K562 (cell line): ENCODE measurements around the gene LCNL1. TPM values are rescaled to one million over a fixed set of nuclear protein-coding genes. Genes with fewer than 3 reads are reported as not detected.
A peak's percentile ranks its signal among the peaks of the same experiment; 100 is the strongest.

ENCODE experiments used
- ATAC-seq: fragments of 200-7000 bp; cut with Tn5 transposase; 3 replicates; pipeline ENCODE4 v1.9.1; 2020; ENCODE audit warnings: moderate library complexity
- BruUV-seq: library from RNA; stranded (reverse); fragments of 400-500 nt; replicated peaks from 2 replicates; lab custom pipeline; 2021; lab: Mats Ljungman, UMichigan
- CTCF ChIA-PET: fragments of 300-600 bp; formaldehyde crosslinking; extraction: SDS; loops from one replicate; lab custom pipeline; 2021; ENCODE audit warnings: low intra/inter-chr PET ratio; lab: Yijun Ruan, JAX
- POLR2A ChIA-PET: fragments of 300-600, 350-650 bp; sonication (Branson Sonifier 250); formaldehyde crosslinking; extraction: SDS; loops from one replicate; lab custom pipeline; 2021; ENCODE audit warnings: antibody characterized with exemption, inconsistent platforms; lab: Yijun Ruan, JAX
- DNase-seq, 4 experiments: peaks; one replicate each; pipeline versions ENCODE4 v3.0.0 to v3.0.0-alpha.2; 2011 to 2018; ENCODE audit warnings: low spot score in 3 of 4, mixed read lengths in 3 of 4; ENCODE audit errors: extremely low read depth in 1 of 4
- FAIRE-seq: peaks from 2 replicates; lab custom pipeline; 2011; peaks lifted over from hg19 to GRCh38; lab: Jason Lieb, UNC
- H2AFZ ChIP-seq: 2 replicates; pipeline ENCODE4 v1.6.0; 2011; ENCODE audit warnings: low read depth, low read length, control low read depth, inconsistent platforms
- H3K27ac ChIP-seq: fragments of 200-600 bp; 3 replicates; pipeline ENCODE4 v1.8.0; 2011; ENCODE audit warnings: low read depth, mild to moderate bottlenecking, control low read depth, inconsistent platforms, low read length, moderate library complexity, mixed read lengths; ENCODE audit errors: extremely low read depth
- H3K27me3 ChIP-seq, 2 experiments: fragments of 300-600 bp in 1 of 2; 2 replicates in 1 of 2; 3 replicates in 1 of 2; pipeline versions ENCODE4 v1.6.0 to v1.8.0; 2011; ENCODE audit warnings: inconsistent platforms in 2 of 2, low read length in 2 of 2, mild to moderate bottlenecking in 1 of 2, mixed read lengths in 1 of 2, moderate library complexity in 1 of 2; ENCODE audit not compliant: control insufficient read depth in 2 of 2, insufficient read depth in 2 of 2
- H3K36me3 ChIP-seq: fragments of 300-600 bp; 3 replicates; pipeline ENCODE4 v1.8.0; 2011; ENCODE audit warnings: mild to moderate bottlenecking, low read length, inconsistent platforms; ENCODE audit not compliant: control insufficient read depth, insufficient read depth
- H3K4me1 ChIP-seq, 2 experiments: fragments of 200-600 bp in 1 of 2; replicated peaks in 1 of 2; 2 replicates in 1 of 2; 3 replicates in 1 of 2; pipeline versions ENCODE4 v1.5.1 to v1.8.0; 2011; ENCODE audit warnings: inconsistent platforms in 2 of 2, low read length in 2 of 2, mild to moderate bottlenecking in 1 of 2, mixed read lengths in 1 of 2, moderate library complexity in 1 of 2; ENCODE audit not compliant: control insufficient read depth in 2 of 2, insufficient read depth in 2 of 2
- H3K4me2 ChIP-seq: 2 replicates; pipeline ENCODE4 v1.6.1; 2011; ENCODE audit warnings: low read length, control low read depth, inconsistent platforms, mixed read lengths; ENCODE audit not compliant: insufficient read depth
- H3K4me3 ChIP-seq: fragments of 200-600 bp; sonication (generic), shearing (Covaris generic); 2 replicates; pipeline ENCODE4 v1.5.1; 2016; ENCODE audit warnings: control low read depth, inconsistent platforms
- H3K79me2 ChIP-seq: fragments of 200-600 bp; 3 replicates; pipeline ENCODE4 v1.8.0; 2011; ENCODE audit warnings: low read length, inconsistent platforms; ENCODE audit not compliant: control insufficient read depth, insufficient read depth
- H3K9ac ChIP-seq, 2 experiments: 2 replicates each; pipeline versions ENCODE4 v1.6.0 to v1.6.1; 2011; ENCODE audit warnings: low read depth in 2 of 2, low read length in 2 of 2, control low read depth in 1 of 2, inconsistent platforms in 1 of 2, mild to moderate bottlenecking in 1 of 2, mixed read lengths in 1 of 2; ENCODE audit not compliant: insufficient read depth in 1 of 2
- H3K9me1 ChIP-seq: one replicate; pipeline ENCODE4 v1.6.0; 2011; ENCODE audit warnings: inconsistent platforms, mild to moderate bottlenecking, low read length, moderate library complexity; ENCODE audit not compliant: control insufficient read depth, insufficient read depth
- H3K9me3 ChIP-seq: replicated peaks from 2 replicates; pipeline ENCODE4 v1.5.1; 2011; ENCODE audit warnings: low read depth, low read length, inconsistent platforms; ENCODE audit not compliant: control insufficient read depth, insufficient read depth
- H4K20me1 ChIP-seq: replicated peaks from 2 replicates; pipeline ENCODE4 v1.6.1; 2011; ENCODE audit warnings: low read length, inconsistent platforms, mixed read lengths; ENCODE audit not compliant: control insufficient read depth, insufficient read depth
- FOXP1 ChIP-seq: sonication (generic); formaldehyde crosslinking; IDR thresholded peaks from 2 replicates; pipeline ENCODE4 v1.8.0; 2022; ENCODE audit warnings: mild to moderate bottlenecking, missing genetic modification reagents
- MCM5 ChIP-seq: fragments of 450-650 bp; IDR thresholded peaks from 2 replicates; pipeline ENCODE4 v1.6.1; 2016; ENCODE audit warnings: low read depth
- NFIC ChIP-seq: fragments of 450-650 bp; IDR thresholded peaks from 2 replicates; pipeline ENCODE4 v1.6.1; 2017; ENCODE audit warnings: mild to moderate bottlenecking, inconsistent platforms
- NR2C1 ChIP-seq, 2 experiments: fragments of 450-650 bp; IDR thresholded peaks; 2 replicates each; pipeline ENCODE4 v1.6.1; 2017; ENCODE audit warnings: mild to moderate bottlenecking in 2 of 2, antibody characterized with exemption in 1 of 2, inconsistent platforms in 1 of 2, missing compliant biosample characterization in 1 of 2, missing genetic modification characterization in 1 of 2
- POLR2G ChIP-seq: fragments of 200-400 bp; formaldehyde crosslinking; IDR thresholded peaks from 2 replicates; pipeline ENCODE4 v1.6.1; 2017; ENCODE audit warnings: low read depth, mild to moderate bottlenecking, antibody characterized with exemption, low read length, moderate library complexity
- SAFB ChIP-seq: fragments of 200-400 bp; formaldehyde crosslinking; IDR thresholded peaks from 2 replicates; pipeline ENCODE4 v1.6.1; 2017; ENCODE audit warnings: low read depth, low read length, borderline replicate concordance
- ZNF165 ChIP-seq: fragments of 250-450 bp; sonication (Bioruptor Pico); IDR thresholded peaks from 2 replicates; pipeline ENCODE4 v1.4.0; 2020; ENCODE audit warnings: borderline replicate concordance
- WGBS: fragments of 100-300 bp; shearing (Covaris generic); methylation state at CpG from one replicate; pipeline ENCODE4 v1.1.6; 2016; ENCODE audit warnings: low coverage, mixed read lengths; ENCODE audit not compliant: insufficient coverage; ENCODE audit errors: missing lambda C conversion rate; 5-methylcytosine and 5-hydroxymethylcytosine counted together
- in situ Hi-C: fragments of 300-500 bp; cut with MboI; formaldehyde crosslinking; loops from 4 replicates; pipeline ENCODE4 v1.15.0; 2018; ENCODE audit warnings: inconsistent platforms, mixed read lengths
- intact Hi-C: fragments of 100-400 bp; cut with micrococcal nuclease; formaldehyde crosslinking; loops from 2 replicates; pipeline ENCODE4 v1.14.2; 2022
- polyA plus RNA-seq, 8 experiments: library from polyadenylated mRNA; depleted of rRNA in 4 of 8; stranded (reverse) in 5 of 8; unstranded in 3 of 8; fragments of >200 nt; fragmentation: Nextera tagmentation in 2 of 8; fragmentation: Illumina TruSeq in 1 of 8; extraction: Ambion mirVana in 2 of 8; extraction: Trizol in 1 of 8; gene quantifications; 2 replicates each; pipeline versions ENCODE4 v1.2.1 to v1.2.3, GENCODE V29; 2011 to 2014; ENCODE audit warnings: inconsistent platforms in 1 of 8, missing spikeins in 1 of 8
- total RNA-seq, 7 experiments: library from RNA; depleted of rRNA in 6 of 7; stranded (reverse); fragments of >200 nt in 6 of 7; fragmentation: Illumina TruSeq in 2 of 7; extraction: Trizol in 2 of 7; gene quantifications; 2 replicates each; pipeline versions ENCODE4 v1.2.1 to v1.2.3, GENCODE V29; 2011 to 2021; ENCODE audit warnings: low replicate concordance in 1 of 7
- TF ChIP-seq, protein P1 (sequence below): fragments of 250-450 bp; sonication (Bioruptor Pico); IDR thresholded peaks from 2 replicates; pipeline ENCODE4 v1.5.0; 2020; ENCODE audit warnings: mild to moderate bottlenecking
- TF ChIP-seq, protein P2 (sequence below): fragments of 250-450 bp; sonication (Bioruptor Pico); IDR thresholded peaks from 2 replicates; pipeline ENCODE4 v1.9.0; 2021; ENCODE audit warnings: mild to moderate bottlenecking, inconsistent platforms
- TF ChIP-seq, protein P3 (sequence below): fragments of 450-650 bp; formaldehyde crosslinking; IDR thresholded peaks from 2 replicates; pipeline ENCODE4 v1.4.0; 2020; ENCODE audit warnings: mild to moderate bottlenecking, moderate library complexity

Gene LCNL1
- total and polyA plus RNA-seq, 9 of the 15 experiments (the other 6 are each of a cell fraction or from before 2014, with no cell fraction given), result 0.04 to 0.16 (median 0.04) TPM; not detected in 4

DNA sequence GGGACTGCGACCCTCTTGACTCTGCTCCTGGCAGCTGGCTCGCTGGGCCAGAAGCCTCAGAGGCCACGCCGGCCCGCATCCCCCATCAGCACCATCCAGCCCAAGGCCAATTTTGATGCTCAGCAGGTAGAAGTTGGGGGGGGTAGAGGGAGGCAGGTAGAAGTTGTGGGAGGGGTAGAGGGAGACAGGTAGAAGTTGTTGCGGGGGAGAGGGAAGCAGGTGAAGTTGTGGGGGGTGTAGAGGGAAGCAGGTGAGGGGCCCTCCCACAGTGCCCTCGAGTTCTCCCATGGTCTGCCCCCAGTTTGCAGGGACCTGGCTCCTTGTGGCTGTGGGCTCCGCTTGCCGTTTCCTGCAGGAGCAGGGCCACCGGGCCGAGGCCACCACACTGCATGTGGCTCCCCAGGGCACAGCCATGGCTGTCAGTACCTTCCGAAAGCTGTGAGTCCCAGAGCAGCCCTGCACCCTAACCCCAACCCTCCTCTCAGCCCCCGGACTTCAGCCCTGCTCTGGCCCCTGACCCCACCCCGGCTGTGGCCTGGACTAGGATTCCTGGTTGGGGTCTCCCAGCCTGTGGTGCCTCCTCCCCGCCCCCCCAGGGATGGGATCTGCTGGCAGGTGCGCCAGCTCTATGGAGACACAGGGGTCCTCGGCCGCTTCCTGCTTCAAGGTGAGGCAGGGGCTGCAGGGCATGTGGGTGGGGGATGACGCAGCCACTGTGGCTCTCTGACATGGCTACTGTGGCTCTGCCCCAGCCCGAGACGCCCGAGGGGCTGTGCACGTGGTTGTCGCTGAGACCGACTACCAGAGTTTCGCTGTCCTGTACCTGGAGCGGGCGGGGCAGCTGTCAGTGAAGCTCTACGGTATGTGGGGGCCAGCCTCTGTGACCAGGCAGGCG, 37.2 kb upstream of the LCNL1 start (continued):
- TF ChIP-seq, protein P1, sequence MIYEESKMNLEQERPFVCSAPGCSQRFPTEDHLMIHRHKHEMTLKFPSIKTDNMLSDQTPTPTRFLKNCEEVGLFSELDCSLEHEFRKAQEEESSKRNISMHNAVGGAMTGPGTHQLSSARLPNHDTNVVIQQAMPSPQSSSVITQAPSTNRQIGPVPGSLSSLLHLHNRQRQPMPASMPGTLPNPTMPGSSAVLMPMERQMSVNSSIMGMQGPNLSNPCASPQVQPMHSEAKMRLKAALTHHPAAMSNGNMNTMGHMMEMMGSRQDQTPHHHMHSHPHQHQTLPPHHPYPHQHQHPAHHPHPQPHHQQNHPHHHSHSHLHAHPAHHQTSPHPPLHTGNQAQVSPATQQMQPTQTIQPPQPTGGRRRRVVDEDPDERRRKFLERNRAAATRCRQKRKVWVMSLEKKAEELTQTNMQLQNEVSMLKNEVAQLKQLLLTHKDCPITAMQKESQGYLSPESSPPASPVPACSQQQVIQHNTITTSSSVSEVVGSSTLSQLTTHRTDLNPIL (CRISPR knock-in tag), result no peak
- TF ChIP-seq POLR2G, result peak; percentile 14; the same call in 1 of the 2 replicates
- TF ChIP-seq, all 486 proteins: peak for 10

DNA sequence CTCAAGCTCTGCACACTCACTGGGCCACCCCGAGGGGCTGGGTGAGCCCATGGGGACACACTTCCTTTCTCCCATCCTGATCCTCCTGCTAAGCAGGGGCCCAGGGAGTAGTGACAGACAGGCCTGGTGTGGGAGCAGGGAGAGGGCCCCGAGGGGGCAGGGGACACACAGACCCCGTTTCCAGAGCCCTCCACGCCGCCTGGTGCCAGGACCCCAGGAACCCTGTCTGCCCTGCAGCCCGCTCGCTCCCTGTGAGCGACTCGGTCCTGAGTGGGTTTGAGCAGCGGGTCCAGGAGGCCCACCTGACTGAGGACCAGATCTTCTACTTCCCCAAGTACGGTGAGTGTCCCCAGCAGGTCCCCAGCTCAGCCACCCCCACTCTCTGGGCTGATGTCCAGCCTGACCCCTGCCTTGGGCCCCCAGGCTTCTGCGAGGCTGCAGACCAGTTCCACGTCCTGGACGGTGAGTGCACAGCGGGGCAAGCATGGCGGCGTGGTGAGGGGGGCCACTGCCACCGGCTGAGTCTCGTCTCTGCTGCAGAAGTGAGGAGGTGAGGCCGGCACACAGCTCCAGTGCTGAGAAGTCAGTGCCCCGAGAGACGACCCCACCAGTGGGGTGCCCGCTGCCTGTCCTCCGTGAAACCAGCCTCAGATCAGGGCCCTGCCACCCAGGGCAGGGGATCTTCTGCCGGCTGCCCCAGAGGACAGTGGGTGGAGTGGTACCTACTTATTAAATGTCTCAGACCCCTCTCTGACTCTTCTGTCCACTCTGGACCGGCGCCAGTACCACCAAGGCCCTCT, 36.4 kb upstream of the LCNL1 start:
- DNase-seq, result no peak
- ChIA-PET POLR2A (interaction anchor here (1.3 to 1.9 kb wide), 2 partner anchors 10 to 19 kb away, joined by 3 to 6 read pairs; no protein-coding TSS in a partner anchor), CTCF (interaction anchor here (0.6 kb wide), 1 partner anchor 118 kb away, joined by 3 read pairs; no protein-coding TSS in a partner anchor)
- peaks cover 20% of the 10 kb centered on the region; the same call in 2 of the 3 replicates for H3K36me3 ChIP-seq
- peaks cover 24 to 90% of the 10 kb centered on the region in 2 experiments for H3K4me1 ChIP-seq
- intact Hi-C loops, result loop anchor here (5.0 kb wide), 2 partner anchors 46 to 159 kb away; partner anchors contain the start of gene PAXX
- H3K4me2 ChIP-seq, result no peak overlapping the region
- no peak overlapping the region for H3K4me3 ChIP-seq
- H3K9me3 ChIP-seq, result no peaks in the 10 kb centered on the region
- no peaks in the 10 kb centered on the region for H4K20me1 ChIP-seq
- FAIRE-seq, result no peak
- no TSS peak for BruUV-seq
- no peak overlapping the region for H2AFZ ChIP-seq
- H3K27ac ChIP-seq, result no peak overlapping the region
- no peak for ATAC-seq
- H3K9ac ChIP-seq, result peak overlapping the region in 1 of 2 experiments; percentile 83; a peak in 2 of 4 replicates
- no peaks in the 10 kb centered on the region for H3K27me3 ChIP-seq
- H3K9me1 ChIP-seq, result peaks cover 2% of the 10 kb centered on the region
- peaks cover 26% of the 10 kb centered on the region for H3K79me2 ChIP-seq
- in situ Hi-C loops, result loop anchor here (5.0 kb wide), 1 partner anchor 91 kb away; no protein-coding TSS in a partner anchor
- 81% methylated on average over 22 of the region's 27 CpGs for WGBS
- TF ChIP-seq FOXP1 (CRISPR knock-in tag) (no peak), MCM5 (no peak), POLR2G (peak; percentile 1; the same call in 1 of the 2 replicates), NFIC (0 out of 2 replicates have a peak, but pooled peaks have one; percentile 34), NR2C1 (IDR thresholded peaks at IDR 0.05) (no peak), NR2C1 (tag; IDR thresholded peaks at IDR 0.05) (no peak), SAFB (0 out of 2 replicates have a peak, but pooled peaks have one; percentile 3), ZNF165 (no peak)
- TF ChIP-seq, protein P2, sequence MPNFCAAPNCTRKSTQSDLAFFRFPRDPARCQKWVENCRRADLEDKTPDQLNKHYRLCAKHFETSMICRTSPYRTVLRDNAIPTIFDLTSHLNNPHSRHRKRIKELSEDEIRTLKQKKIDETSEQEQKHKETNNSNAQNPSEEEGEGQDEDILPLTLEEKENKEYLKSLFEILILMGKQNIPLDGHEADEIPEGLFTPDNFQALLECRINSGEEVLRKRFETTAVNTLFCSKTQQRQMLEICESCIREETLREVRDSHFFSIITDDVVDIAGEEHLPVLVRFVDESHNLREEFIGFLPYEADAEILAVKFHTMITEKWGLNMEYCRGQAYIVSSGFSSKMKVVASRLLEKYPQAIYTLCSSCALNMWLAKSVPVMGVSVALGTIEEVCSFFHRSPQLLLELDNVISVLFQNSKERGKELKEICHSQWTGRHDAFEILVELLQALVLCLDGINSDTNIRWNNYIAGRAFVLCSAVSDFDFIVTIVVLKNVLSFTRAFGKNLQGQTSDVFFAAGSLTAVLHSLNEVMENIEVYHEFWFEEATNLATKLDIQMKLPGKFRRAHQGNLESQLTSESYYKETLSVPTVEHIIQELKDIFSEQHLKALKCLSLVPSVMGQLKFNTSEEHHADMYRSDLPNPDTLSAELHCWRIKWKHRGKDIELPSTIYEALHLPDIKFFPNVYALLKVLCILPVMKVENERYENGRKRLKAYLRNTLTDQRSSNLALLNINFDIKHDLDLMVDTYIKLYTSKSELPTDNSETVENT (CRISPR knock-in tag), result no peak
- TF ChIP-seq, protein P3, sequence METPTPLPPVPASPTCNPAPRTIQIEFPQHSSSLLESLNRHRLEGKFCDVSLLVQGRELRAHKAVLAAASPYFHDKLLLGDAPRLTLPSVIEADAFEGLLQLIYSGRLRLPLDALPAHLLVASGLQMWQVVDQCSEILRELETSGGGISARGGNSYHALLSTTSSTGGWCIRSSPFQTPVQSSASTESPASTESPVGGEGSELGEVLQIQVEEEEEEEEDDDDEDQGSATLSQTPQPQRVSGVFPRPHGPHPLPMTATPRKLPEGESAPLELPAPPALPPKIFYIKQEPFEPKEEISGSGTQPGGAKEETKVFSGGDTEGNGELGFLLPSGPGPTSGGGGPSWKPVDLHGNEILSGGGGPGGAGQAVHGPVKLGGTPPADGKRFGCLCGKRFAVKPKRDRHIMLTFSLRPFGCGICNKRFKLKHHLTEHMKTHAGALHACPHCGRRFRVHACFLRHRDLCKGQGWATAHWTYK (CRISPR knock-in tag), result no peak
